Brain microvascular endothelial cell (primary cell): ENCODE measurements around the gene TRIL.

Experiments
- DNase-seq: peaks from one replicate; pipeline ENCODE4 v3.0.0-alpha.2; 2020
- H3K27ac ChIP-seq: fragments of 250-450 bp; sonication (Bioruptor Pico); 2 replicates; pipeline ENCODE4 v1.5.1; 2020; ENCODE audit warnings: mild to moderate bottlenecking, moderate library complexity
- H3K27me3 ChIP-seq: fragments of 250-450 bp; sonication (Bioruptor Pico); replicated peaks from 2 replicates; pipeline ENCODE4 v1.5.1; 2020; ENCODE audit warnings: mild to moderate bottlenecking
- H3K36me3 ChIP-seq: fragments of 250-450 bp; sonication (Bioruptor Pico); replicated peaks from 2 replicates; pipeline ENCODE4 v1.5.1; 2020; ENCODE audit warnings: mild to moderate bottlenecking
- H3K4me3 ChIP-seq: 2 replicates; pipeline ENCODE4 v1.5.1; 2011; ENCODE audit warnings: low read depth, mild to moderate bottlenecking, control low read depth, low read length, moderate library complexity
- CTCF ChIP-seq: IDR thresholded peaks from 2 replicates; pipeline ENCODE4 v1.5.1; 2011; ENCODE audit warnings: low read depth, mild to moderate bottlenecking, moderate library complexity, low read length, control low read depth, inconsistent platforms; ENCODE audit errors: missing control alignments
- in situ Hi-C: cut with HindIII; loops from 2 replicates; pipeline ENCODE4 v1.10.0; 2017; ENCODE audit warnings: low sequenced_read_pairs, low pct_ligation_motif_present

TRIL gene

GRCh38 chr7:28953633-28954032 is 4.5 kb downstream of the TRIL start:
- peak; percentile 40 for DNase-seq
- H3K4me3 ChIP-seq: no peak overlapping the region
- TF ChIP-seq CTCF: no peak
- H3K27me3 ChIP-seq: peaks cover 21% of the 10 kb centered on the region
- in situ Hi-C loops: no loop called here
- no peaks in the 10 kb centered on the region for H3K36me3 ChIP-seq
- peak overlapping the region; percentile 2 for H3K27ac ChIP-seq

- no peak for TF ChIP-seq CTCF
- no peaks in the 10 kb centered on the region for H3K27me3 ChIP-seq
- DNase-seq: no peak
- in situ Hi-C loops: loop anchor here (25.0 kb wide), 1 partner anchor 170 kb away; no protein-coding TSS in a partner anchor
- H3K36me3 ChIP-seq: no peaks in the 10 kb centered on the region
- no peak overlapping the region for H3K27ac ChIP-seq
- no peak overlapping the region for H3K4me3 ChIP-seq
These were observed 16.0 kb downstream of the TRIL start for GRCh38 chr7:28942168-28942567.

- Histone ChIP-seq H3K36me3 (no peaks in the 10 kb centered on the region), H3K4me3 (no peak overlapping the region), H3K27me3 (no peaks in the 10 kb centered on the region), H3K27ac (no peak overlapping the region)
- TF ChIP-seq CTCF: no peak
- no peak for DNase-seq
- in situ Hi-C loops: loop anchor here (25.0 kb wide), 1 partner anchor 171 kb away; no protein-coding TSS in a partner anchor
These were observed 16.5 kb downstream of the TRIL start for GRCh38 chr7:28941633-28942032.

GRCh38 chr7:28940741-28941384 is 17.3 kb downstream of the TRIL start:
- DNase-seq: no peak
- Histone ChIP-seq H3K27ac (no peak overlapping the region), H3K4me3 (no peak overlapping the region), H3K36me3 (no peaks in the 10 kb centered on the region), H3K27me3 (no peaks in the 10 kb centered on the region)
- in situ Hi-C loops: loop anchor here (25.0 kb wide), 1 partner anchor 171 kb away; no protein-coding TSS in a partner anchor
- TF ChIP-seq CTCF: no peak

- no peak overlapping the region for H3K4me3 ChIP-seq
- TF ChIP-seq CTCF: no peak
- H3K36me3 ChIP-seq: no peaks in the 10 kb centered on the region
- no peak for DNase-seq
- H3K27me3 ChIP-seq: no peaks in the 10 kb centered on the region
- in situ Hi-C loops: loop anchor here (25.0 kb wide), 1 partner anchor 172 kb away; no protein-coding TSS in a partner anchor
- no peak overlapping the region for H3K27ac ChIP-seq
These were observed 18.1 kb downstream of the TRIL start for GRCh38 chr7:28939844-28940544.

GRCh38 chr7:28939367-28939766 is 18.8 kb downstream of the TRIL start:
- H3K36me3 ChIP-seq: no peaks in the 10 kb centered on the region
- H3K4me3 ChIP-seq: no peak overlapping the region
- DNase-seq: no peak
- no peaks in the 10 kb centered on the region for H3K27me3 ChIP-seq
- in situ Hi-C loops: loop anchor here (25.0 kb wide), 1 partner anchor 173 kb away; no protein-coding TSS in a partner anchor
- TF ChIP-seq CTCF: no peak
- no peak overlapping the region for H3K27ac ChIP-seq
